GM19193 (cell line): ENCODE data around the gene TBC1D22B.

Source experiments
- POLR2A ChIP-seq: IDR thresholded peaks from 4 replicates; pipeline ENCODE4 v1.6.1; 2011; ENCODE audit not compliant: insufficient read depth, insufficient read length; ENCODE audit errors: extremely low read depth

TBC1D22B gene

GRCh38 chr6:37230104-37230503 is 27.5 kb upstream of the TBC1D22B start:
- TF ChIP-seq POLR2A = no peak

GRCh38 chr6:37232430-37233017 is 25.0 kb upstream of the TBC1D22B start:
- TF ChIP-seq POLR2A = no peak

- TF ChIP-seq POLR2A = no peak
Observed at GRCh38 chr6:37233541-37233940, 24.0 kb upstream of the TBC1D22B start.

GRCh38 chr6:37236921-37237320 is 20.7 kb upstream of the TBC1D22B start:
- TF ChIP-seq POLR2A = no peak

GRCh38 chr6:37237789-37238188 is 19.8 kb upstream of the TBC1D22B start:
- no peak for TF ChIP-seq POLR2A

- TF ChIP-seq POLR2A = no peak
Observed at GRCh38 chr6:37238381-37238780, 19.2 kb upstream of the TBC1D22B start.

- TF ChIP-seq POLR2A = no peak
Observed at GRCh38 chr6:37239526-37239925, 18.0 kb upstream of the TBC1D22B start.

GRCh38 chr6:37239950-37240713 is 17.4 kb upstream of the TBC1D22B start:
- TF ChIP-seq POLR2A = no peak

- TF ChIP-seq POLR2A = no peak
Observed at GRCh38 chr6:37241131-37241530, 16.4 kb upstream of the TBC1D22B start.

GRCh38 chr6:37241775-37242428 is 15.7 kb upstream of the TBC1D22B start:
- no peak for TF ChIP-seq POLR2A

GRCh38 chr6:37242429-37243052 is 15.0 kb upstream of the TBC1D22B start:
- TF ChIP-seq POLR2A = no peak

GRCh38 chr6:37243131-37243815 is 14.3 kb upstream of the TBC1D22B start:
- TF ChIP-seq POLR2A = no peak

GRCh38 chr6:37243816-37244370 is 13.7 kb upstream of the TBC1D22B start:
- no peak for TF ChIP-seq POLR2A

- TF ChIP-seq POLR2A = no peak
Observed at GRCh38 chr6:37244430-37245310, 12.9 kb upstream of the TBC1D22B start.
